B cell (primary cell): ENCODE data around the gene PRKCH. TPM values are rescaled to one million over a fixed set of nuclear protein-coding genes. Genes with fewer than 3 reads are reported as not detected.

Experiments used
- ATAC-seq: fragments of 200-7000 bp; cut with Tn5 transposase; one replicate; pipeline ENCODE4 v1.10.0; 2021; ENCODE audit warnings: low read depth, mild to moderate bottlenecking, moderate number of reproducible peaks, moderate library complexity
- CTCF ChIA-PET: fragments of 350-600 bp; sonication (Branson Sonifier 250); formaldehyde crosslinking; loops from one replicate; lab custom pipeline; 2021; ENCODE audit warnings: antibody characterized with exemption, inconsistent platforms; lab: Charles Lee
- POLR2A ChIA-PET: fragments of 350-600 bp; sonication (Branson Sonifier 250); formaldehyde crosslinking; loops from one replicate; lab custom pipeline; 2021; ENCODE audit warnings: antibody characterized with exemption; lab: Charles Lee
- DNase-seq: peaks from one replicate; pipeline ENCODE4 v3.0.0; 2013
- H2AFZ ChIP-seq: 2 replicates; pipeline ENCODE4 v1.6.1; 2012; ENCODE audit warnings: mild to moderate bottlenecking, low read depth, low read length; ENCODE audit not compliant: insufficient read depth, poor library complexity, severe bottlenecking
- H3K27ac ChIP-seq, 2 donors: 1 replicate in 1 of 2; 2 replicates in 1 of 2; pipeline ENCODE4 v1.5.1; 2012 to 2013; ENCODE audit warnings: low read length in 2 of 2, mild to moderate bottlenecking in 2 of 2, moderate library complexity in 1 of 2
- H3K27me3 ChIP-seq, 4 experiments: fragments of 200-600 bp in 1 of 4; sonication (generic) in 1 of 4; replicated peaks in 1 of 4; 1 replicate in 2 of 4; 2 replicates in 2 of 4; pipeline versions ENCODE4 v1.6.1 to v1.7.0; 2013 to 2016; ENCODE audit warnings: low read length in 3 of 4, mild to moderate bottlenecking in 2 of 4, mixed read lengths in 1 of 4, moderate library complexity in 1 of 4; ENCODE audit not compliant: insufficient read depth in 4 of 4, control insufficient read depth in 3 of 4; ENCODE audit errors: control extremely low read depth in 1 of 4
- H3K36me3 ChIP-seq, 2 experiments: replicated peaks in 1 of 2; 1 replicate in 1 of 2; 2 replicates in 1 of 2; pipeline versions ENCODE4 v1.6.1 to v1.7.1; 2013; ENCODE audit warnings: low read length in 1 of 2; ENCODE audit not compliant: insufficient read depth in 2 of 2, control insufficient read depth in 1 of 2; ENCODE audit errors: control extremely low read depth in 1 of 2, extremely low read depth in 1 of 2
- H3K4me1 ChIP-seq, 2 donors: fragments of 200-600 bp in 1 of 2; sonication (generic) in 1 of 2; 1 replicate in 1 of 2; 2 replicates in 1 of 2; pipeline versions ENCODE4 v1.5.1 to v1.6.1; 2013 to 2017; ENCODE audit warnings: low read length in 2 of 2; ENCODE audit not compliant: control insufficient read depth in 2 of 2, insufficient read depth in 2 of 2
- H3K4me2 ChIP-seq: replicated peaks from 2 replicates; pipeline ENCODE3; 2012; ENCODE audit warnings: mild to moderate bottlenecking, low read depth, low read length; ENCODE audit not compliant: poor library complexity, severe bottlenecking
- H3K4me3 ChIP-seq, 5 experiments: fragments of 200-600 bp in 1 of 5; sonication (generic) in 1 of 5; 1 replicate in 3 of 5; 2 replicates in 2 of 5; pipeline versions ENCODE4 v1.5.1 to v1.7.0; 2011 to 2016; ENCODE audit warnings: low read length in 4 of 5, mild to moderate bottlenecking in 4 of 5, low read depth in 2 of 5, control low read depth in 1 of 5, moderate library complexity in 1 of 5; ENCODE audit not compliant: insufficient read depth in 1 of 5; ENCODE audit errors: control extremely low read depth in 1 of 5, extremely low read depth in 1 of 5
- H3K79me2 ChIP-seq: fragments of 200-600 bp; sonication (generic); one replicate; pipeline ENCODE4 v1.6.0; 2016; ENCODE audit warnings: low read length; ENCODE audit not compliant: control insufficient read depth, insufficient read depth
- H3K9ac ChIP-seq: fragments of 200-600 bp; sonication (generic); 2 replicates; pipeline ENCODE4 v1.6.1; 2017; ENCODE audit warnings: mild to moderate bottlenecking, low read length, moderate library complexity
- H3K9me3 ChIP-seq, 3 donors: one replicate each; pipeline versions ENCODE4 v1.6.1 to v1.7.1; 2013; ENCODE audit warnings: low read length in 2 of 3; ENCODE audit not compliant: control insufficient read depth in 2 of 3, insufficient read depth in 1 of 3; ENCODE audit errors: control extremely low read depth in 1 of 3
- H4K20me1 ChIP-seq: 2 replicates; pipeline ENCODE4 v1.6.0; 2012; ENCODE audit warnings: mild to moderate bottlenecking, low read length; ENCODE audit not compliant: insufficient read depth, control insufficient read depth, poor library complexity, severe bottlenecking
- H3K27ac Mint-ChIP-seq: one replicate; pipeline ENCODE4 v1.8.0; 2021; ENCODE audit warnings: mixed read lengths
- H3K27me3 Mint-ChIP-seq: one replicate; pipeline ENCODE4 v1.8.0; 2021; ENCODE audit warnings: mixed read lengths
- H3K4me1 Mint-ChIP-seq: one replicate; pipeline ENCODE4 v1.8.0; 2021; ENCODE audit warnings: mixed read lengths
- H3K4me3 Mint-ChIP-seq: one replicate; pipeline ENCODE4 v1.8.0; 2021; ENCODE audit warnings: mixed read lengths
- H3K9me3 Mint-ChIP-seq: one replicate; pipeline ENCODE4 v1.8.0; 2022; ENCODE audit warnings: mixed read lengths; ENCODE audit not compliant: insufficient read depth
- CTCF ChIP-seq: fragments of 200-600 bp; IDR thresholded peaks from one replicate; pipeline ENCODE4 v1.8.0; 2022; ENCODE audit warnings: antibody characterized with exemption, mild to moderate bottlenecking
- EZH2 ChIP-seq: IDR thresholded peaks from 2 replicates; pipeline ENCODE4 v1.6.1; 2012; ENCODE audit warnings: borderline replicate concordance, low read depth, mild to moderate bottlenecking, moderate library complexity, low read length; ENCODE audit not compliant: insufficient read depth, poor library complexity, severe bottlenecking
- WGBS: methylation state at CpG from one replicate; pipeline ENCODE4 v1.1.5; 2013; ENCODE audit warnings: missing lambda C conversion rate; ENCODE audit not compliant: insufficient coverage; 5-methylcytosine and 5-hydroxymethylcytosine counted together
- intact Hi-C: fragments of 100-400 bp; cut with micrococcal nuclease; formaldehyde crosslinking; loops from one replicate; pipeline ENCODE4 v1.10.0; 2022
- polyA plus RNA-seq: library from polyadenylated mRNA; depleted of rRNA; stranded (reverse); fragments of >200 nt; gene quantifications from 2 replicates; pipeline ENCODE4 v1.2.3, GENCODE V29; 2012
- total RNA-seq, 2 donors: library from RNA; stranded (reverse); fragments of 120-200 nt in 1 of 2; gene quantifications; 1 replicate in 1 of 2; 2 replicates in 1 of 2; pipeline versions ENCODE4 v1.2.3 to v1.2.4, GENCODE V29; 2013 to 2022

The PRKCH gene
- total and polyA plus RNA-seq, 2 donors (not counting 1 experiment from before 2014, with no cell fraction given), result 2.0 to 5.0 TPM

DNA sequence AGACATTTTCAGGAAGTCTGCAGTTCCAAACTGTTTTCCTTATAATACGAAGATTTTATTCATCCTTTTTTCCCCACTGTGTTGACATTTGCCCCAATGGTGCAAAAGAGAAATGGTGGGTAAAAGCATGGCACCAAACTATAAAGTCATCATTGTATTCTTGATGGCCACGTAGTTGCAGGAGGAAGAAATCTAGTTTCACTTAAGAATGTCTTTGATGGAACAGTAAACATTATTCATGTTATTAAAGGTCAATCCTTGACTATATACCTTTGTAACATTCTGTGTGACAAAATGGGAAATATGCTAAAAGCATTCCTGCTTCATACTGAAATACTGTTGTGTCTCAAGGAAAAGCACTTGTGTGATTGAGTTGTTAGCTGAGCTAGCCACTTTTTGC is 80.1 kb downstream of the PRKCH start:
- Histone ChIP-seq H3K9ac (no peak overlapping the region), H3K4me1 (no peaks in the 10 kb centered on the region), H3K9me3 (no peaks in the 10 kb centered on the region), H3K4me2 (no peak overlapping the region), H3K36me3 (no peaks in the 10 kb centered on the region), H3K27ac (no peak overlapping the region), H3K4me3 (no peak overlapping the region), H4K20me1 (no peaks in the 10 kb centered on the region), H3K79me2 (no peaks in the 10 kb centered on the region), H2AFZ (no peak overlapping the region), H3K27me3 (no peaks in the 10 kb centered on the region)
- Mint-ChIP-seq H3K27me3 (peaks cover 9% of the 10 kb centered on the region), H3K9me3 (no peaks in the 10 kb centered on the region), H3K27ac (no peak overlapping the region), H3K4me3 (no peak overlapping the region), H3K4me1 (peaks cover 5% of the 10 kb centered on the region)
- ATAC-seq (no peak), DNase-seq (no peak)
- no peak for TF ChIP-seq CTCF
- no peak for TF ChIP-seq EZH2
- WGBS, result no CpG with 5 or more reads among the region's 2 CpGs
- ChIA-PET POLR2A (no interaction called here), CTCF (no interaction called here)
- intact Hi-C loops, result no loop called here

DNA sequence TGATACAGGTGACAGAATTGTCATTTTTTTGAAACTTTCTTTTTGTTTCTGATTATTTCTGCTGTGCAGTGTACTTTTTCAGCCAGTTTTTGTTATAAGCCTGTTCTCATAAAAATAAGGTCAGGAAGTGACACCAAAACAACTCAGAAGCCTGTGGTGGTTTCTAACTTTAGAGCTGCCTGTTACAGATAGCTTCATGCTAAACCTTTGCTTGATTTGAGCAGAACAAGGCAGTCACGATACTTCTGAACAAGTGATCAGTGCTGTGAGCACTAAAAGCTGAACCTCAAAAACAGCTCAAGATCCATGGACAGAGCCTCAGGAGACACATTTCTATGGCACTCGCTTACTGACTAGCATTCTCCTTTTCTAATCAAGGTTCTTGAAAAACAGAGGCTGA is 82.0 kb downstream of the PRKCH start:
- CTCF ChIA-PET, result no interaction called here
- peaks cover 8% of the 10 kb centered on the region for H3K27me3 Mint-ChIP-seq

More for the DNA sequence above, 82.0 kb downstream of the PRKCH start:
- POLR2A ChIA-PET, result no interaction called here
- no peak overlapping the region for H2AFZ ChIP-seq
- H3K9ac ChIP-seq, result no peak overlapping the region
- no peak overlapping the region for H3K4me2 ChIP-seq
- ATAC-seq (no peak), DNase-seq (no peak)
- WGBS, result 0% methylated on average over 1 of the region's 2 CpGs
- no peaks in the 10 kb centered on the region for H3K79me2 ChIP-seq
- TF ChIP-seq EZH2 (no peak), CTCF (no peak)
- Mint-ChIP-seq H3K4me3 (no peak overlapping the region), H3K9me3 (no peaks in the 10 kb centered on the region), H3K4me1 (peaks cover 5% of the 10 kb centered on the region), H3K27ac (no peak overlapping the region)
- no peak overlapping the region for H3K4me3 ChIP-seq
- H3K36me3 ChIP-seq, result no peaks in the 10 kb centered on the region
- intact Hi-C loops, result no loop called here
- H4K20me1 ChIP-seq, result no peaks in the 10 kb centered on the region
- no peaks in the 10 kb centered on the region for H3K27me3 ChIP-seq
- H3K9me3 ChIP-seq, result no peaks in the 10 kb centered on the region
- H3K27ac ChIP-seq, result no peak overlapping the region
- H3K4me1 ChIP-seq, result no peaks in the 10 kb centered on the region
